SK-N-SH (cell line): ENCODE measurements around the gene GCN1. TPM values are rescaled to one million over a fixed set of nuclear protein-coding genes. Genes with fewer than 3 reads are reported as not detected.

Experiments
- CTCF ChIA-PET: fragments of 300-600, 350-600 bp; formaldehyde crosslinking; extraction: SDS; loops from one replicate; lab custom pipeline; 2021; lab: Yijun Ruan, JAX
- POLR2A ChIA-PET: fragments of 350-600 bp; sonication (Branson Sonifier 250); formaldehyde crosslinking; extraction: SDS; loops from one replicate; lab custom pipeline; 2020; ENCODE audit warnings: antibody characterized with exemption, inconsistent platforms; lab: Yijun Ruan, JAX
- DNase-seq: peaks from one replicate; pipeline ENCODE4 v3.0.0; 2012
- H2AFZ ChIP-seq: fragments of 200-600 bp; sonication (generic); 2 replicates; pipeline ENCODE4 v1.8.1; 2016; ENCODE audit warnings: antibody characterized with exemption, mild to moderate bottlenecking, low read depth
- H3F3A ChIP-seq: fragments of 200-600 bp; sonication (generic); replicated peaks from 2 replicates; pipeline ENCODE3; 2016; ENCODE audit warnings: antibody characterized with exemption, mild to moderate bottlenecking; ENCODE audit not compliant: insufficient read depth
- H3K27ac ChIP-seq, 2 experiments: fragments of 200-500 bp in 1 of 2; fragments of 200-600 bp in 1 of 2; sonication (Bioruptor generic) in 1 of 2; sonication (generic), shearing (Covaris generic) in 1 of 2; 2 replicates each; pipeline versions ENCODE4 v1.5.1 to v1.6.1; 2014 to 2016; ENCODE audit warnings: low read depth in 2 of 2, inconsistent platforms in 1 of 2, low read length in 1 of 2, mild to moderate bottlenecking in 1 of 2, mixed read lengths in 1 of 2
- H3K27me3 ChIP-seq: fragments of 200-600 bp; sonication (generic), shearing (Covaris generic); 2 replicates; pipeline ENCODE4 v1.6.1; 2016; ENCODE audit warnings: mixed run types; ENCODE audit not compliant: insufficient read depth
- H3K36me3 ChIP-seq, 2 experiments: fragments of 200-500 bp in 1 of 2; fragments of 200-600 bp in 1 of 2; sonication (Bioruptor generic) in 1 of 2; sonication (generic) in 1 of 2; replicated peaks in 1 of 2; 2 replicates each; pipeline versions ENCODE3 to v1.5.1; 2014 to 2016; ENCODE audit warnings: low read length in 1 of 2, mild to moderate bottlenecking in 1 of 2; ENCODE audit not compliant: insufficient read depth in 2 of 2, control insufficient read depth in 1 of 2
- H3K4me1 ChIP-seq, 2 experiments: fragments of 200-500 bp in 1 of 2; fragments of 200-600 bp in 1 of 2; sonication (Bioruptor generic) in 1 of 2; sonication (generic), shearing (Covaris generic) in 1 of 2; 2 replicates each; pipeline versions ENCODE4 v1.5.1 to v1.6.1; 2014 to 2016; ENCODE audit warnings: low read depth in 1 of 2, low read length in 1 of 2, mixed run types in 1 of 2; ENCODE audit not compliant: insufficient read depth in 2 of 2, control insufficient read depth in 1 of 2
- H3K4me2 ChIP-seq: fragments of 200-600 bp; sonication (generic), shearing (Covaris generic); 2 replicates; pipeline ENCODE4 v1.6.1; 2017; ENCODE audit warnings: mixed run types
- H3K4me3 ChIP-seq, 2 experiments: fragments of 200-500 bp in 1 of 2; fragments of 200-600 bp in 1 of 2; sonication (Bioruptor generic) in 1 of 2; sonication (generic), shearing (Covaris generic) in 1 of 2; 2 replicates each; pipeline versions ENCODE4 v1.5.1 to v1.8.1; 2014 to 2016; ENCODE audit warnings: low read depth in 2 of 2, inconsistent platforms in 1 of 2, low read length in 1 of 2, mild to moderate bottlenecking in 1 of 2, mixed read lengths in 1 of 2, moderate library complexity in 1 of 2
- H3K79me2 ChIP-seq: fragments of 200-600 bp; sonication (generic); 2 replicates; pipeline ENCODE4 v1.8.1; 2017; ENCODE audit warnings: mild to moderate bottlenecking; ENCODE audit not compliant: insufficient read depth
- H3K9ac ChIP-seq: fragments of 200-600 bp; sonication (generic); 2 replicates; pipeline ENCODE4 v1.6.1; 2017; ENCODE audit warnings: mixed run types
- H3K9me2 ChIP-seq: fragments of 200-600 bp; sonication (generic); 2 replicates; pipeline ENCODE4 v1.6.1; 2017; ENCODE audit warnings: mixed run types
- H3K9me3 ChIP-seq: fragments of 200-600 bp; sonication (generic); 2 replicates; pipeline ENCODE4 v1.6.1; 2017; ENCODE audit warnings: mixed run types, mild to moderate bottlenecking, moderate library complexity
- H4K20me1 ChIP-seq: fragments of 200-600 bp; sonication (generic); 2 replicates; pipeline ENCODE4 v1.6.1; 2017; ENCODE audit warnings: mild to moderate bottlenecking, mixed run types; ENCODE audit not compliant: insufficient read depth
- EP300 ChIP-seq, 2 experiments: IDR thresholded peaks; 2 replicates each; pipeline versions ENCODE4 v1.4.0 to v1.6.1; 2012; ENCODE audit warnings: borderline replicate concordance in 1 of 2, low read depth in 1 of 2, low read length in 1 of 2
- FOSL2 ChIP-seq: IDR thresholded peaks from 2 replicates; pipeline ENCODE4 v1.4.0; 2012; ENCODE audit warnings: low read depth, mild to moderate bottlenecking, moderate library complexity, borderline replicate concordance
- GABPA ChIP-seq: IDR thresholded peaks from 2 replicates; pipeline ENCODE4 v1.4.0; 2012; ENCODE audit warnings: low read depth, mild to moderate bottlenecking
- JUND ChIP-seq: IDR thresholded peaks from 2 replicates; pipeline ENCODE4 v1.4.0; 2012
- MEF2A ChIP-seq: IDR thresholded peaks from 2 replicates; pipeline ENCODE4 v1.4.0; 2012; ENCODE audit warnings: low read depth, borderline replicate concordance
- MXI1 ChIP-seq: IDR thresholded peaks from 2 replicates; pipeline ENCODE4 v1.6.1; 2012; ENCODE audit warnings: mild to moderate bottlenecking, low read depth, low read length, improper control_type of control experiment
- NFIC ChIP-seq: IDR thresholded peaks from 2 replicates; pipeline ENCODE4 v1.4.0; 2012; ENCODE audit warnings: borderline replicate concordance
- NRF1 ChIP-seq: IDR thresholded peaks from 2 replicates; pipeline ENCODE4 v1.6.1; 2012; ENCODE audit warnings: low read depth, mild to moderate bottlenecking, low read length
- PBX3 ChIP-seq: IDR thresholded peaks from 2 replicates; pipeline ENCODE4; 2012
- POLR2AphosphoS5 ChIP-seq: IDR thresholded peaks from 2 replicates; pipeline ENCODE4 v1.6.1; 2012; ENCODE audit warnings: low read depth, low read length
- RCOR1 ChIP-seq: fragments of 150-350 bp; IDR thresholded peaks from 2 replicates; pipeline ENCODE4 v1.6.1; 2017; ENCODE audit warnings: antibody characterized with exemption, low read length
- SMC3 ChIP-seq: IDR thresholded peaks from 2 replicates; pipeline ENCODE4 v1.6.1; 2012; ENCODE audit warnings: low read depth, low read length, improper control_type of control experiment
- USF1 ChIP-seq: IDR thresholded peaks from 2 replicates; pipeline ENCODE4 v1.4.0; 2012; ENCODE audit warnings: low read depth, borderline replicate concordance
- WGBS: methylation state at CpG from one replicate; pipeline ENCODE4 v1.1.6; 2017; ENCODE audit warnings: low lambda C conversion rate; 5-methylcytosine and 5-hydroxymethylcytosine counted together
- polyA plus RNA-seq, 3 experiments: library from polyadenylated mRNA; depleted of rRNA; stranded (reverse); fragments of >200 nt; gene quantifications; 2 replicates each; pipeline ENCODE4 v1.2.3, GENCODE V29; 2012

GCN1 gene
- polyA plus RNA-seq, 1 of the 3 experiments (the other 2 are of a cell fraction): 54.4 TPM

GRCh38 chr12:120118321-120119061 lies 76.0 kb downstream of the GCN1 start (continued):
- TF ChIP-seq FOSL2: no peak
- TF ChIP-seq SMC3: no peak
- TF ChIP-seq NRF1: no peak
- TF ChIP-seq EP300 (IDR thresholded peaks at IDR 0.05; ENCODE audit: borderline replicate concordance in 1 of 2, low read depth in 1 of 2, low read length in 1 of 2): no peak
- no peak for TF ChIP-seq USF1
- TF ChIP-seq PBX3: no peak
- TF ChIP-seq JUND: no peak
- TF ChIP-seq MEF2A: no peak
- no peak for TF ChIP-seq GABPA

GRCh38 chr12:120117961-120118320 lies 76.6 kb downstream of the GCN1 start:
- Histone ChIP-seq H3K36me3 (peaks cover 0 to 2% of the 10 kb centered on the region in 2 experiments), H3K27ac (peak overlapping the region in 1 of 2 experiments; percentile 85; a peak in 1 of 4 replicates), H3K79me2 (peaks cover 58% of the 10 kb centered on the region), H3K9ac (peak overlapping the region; percentile 83), H2AFZ (no peak overlapping the region), H3K4me3 (peak overlapping the region; percentile 71 to 83), H3K4me1 (peaks cover 18 to 25% of the 10 kb centered on the region in 2 experiments), H3K27me3 (no peaks in the 10 kb centered on the region), H3K9me3 (no peaks in the 10 kb centered on the region), H3F3A (peaks cover 22% of the 10 kb centered on the region), H3K9me2 (no peaks in the 10 kb centered on the region), H3K4me2 (peak overlapping the region; percentile 85), H4K20me1 (peaks cover 32% of the 10 kb centered on the region)
- POLR2A ChIA-PET: interaction anchor here (1.0 to 3.3 kb wide), 4 partner anchors 30 to 174 kb away, joined by 3 to 23 read pairs (median 11); partner anchors contain the start of genes BICDL1, RNU4-1, RNU4-2 and RPLP0
- CTCF ChIA-PET: interaction anchor here (1.0 to 2.6 kb wide), 6 partner anchors 9 to 110 kb away, joined by 3 to 8 read pairs (median 3); no protein-coding TSS in a partner anchor
- WGBS: 31% methylated on average over 7 of the region's 7 CpGs
- TF ChIP-seq NFIC: no peak
- no peak for TF ChIP-seq PBX3
- TF ChIP-seq EP300 (IDR thresholded peaks at IDR 0.05; ENCODE audit: borderline replicate concordance in 1 of 2, low read depth in 1 of 2, low read length in 1 of 2): no peak
- TF ChIP-seq POLR2AphosphoS5: no peak
- no peak for TF ChIP-seq MXI1
- TF ChIP-seq RCOR1: no peak
- DNase-seq: no peak
